NCI-H82 treated with DMSO at 0.1 percent for 48 hours (cell line): ENCODE measurements around the gene PDIA5.

Experiments
- DNase-seq: peaks from one replicate; lab custom pipeline; 2025; ENCODE audit not compliant: unreplicated experiment; lab: John Stamatoyannopoulos, UW

Gene PDIA5

GRCh38 chr3:123070510-123070909 lies 3.7 kb downstream of the PDIA5 start:
- DNase-seq, result no peak

DNA sequence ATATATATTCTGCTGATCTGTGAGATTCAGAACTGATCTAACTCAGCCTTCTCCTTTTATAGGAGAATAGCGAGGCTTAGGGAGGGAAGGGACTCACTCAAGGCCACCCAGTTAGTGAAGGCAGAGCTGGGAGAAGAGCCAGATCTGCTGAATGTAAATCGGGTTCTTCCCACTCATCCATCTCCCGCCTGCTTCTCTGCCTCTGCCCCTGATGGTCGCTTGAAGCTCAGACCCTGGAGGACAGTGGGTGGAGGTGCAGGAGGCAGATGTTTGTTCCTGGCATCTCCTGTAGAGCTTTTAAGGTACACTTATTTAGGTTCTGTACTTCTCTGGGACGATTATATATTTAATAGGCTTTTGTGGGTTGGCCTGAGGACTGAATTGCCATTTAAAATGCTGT lies 4.3 kb downstream of the PDIA5 start:
- DNase-seq, result peak; percentile 68

- DNase-seq, result no peak
Measured at GRCh38 chr3:123071581-123071980, 4.8 kb downstream of the PDIA5 start.

- no peak for DNase-seq
Measured at GRCh38 chr3:123072152-123072551, 5.3 kb downstream of the PDIA5 start.

DNA sequence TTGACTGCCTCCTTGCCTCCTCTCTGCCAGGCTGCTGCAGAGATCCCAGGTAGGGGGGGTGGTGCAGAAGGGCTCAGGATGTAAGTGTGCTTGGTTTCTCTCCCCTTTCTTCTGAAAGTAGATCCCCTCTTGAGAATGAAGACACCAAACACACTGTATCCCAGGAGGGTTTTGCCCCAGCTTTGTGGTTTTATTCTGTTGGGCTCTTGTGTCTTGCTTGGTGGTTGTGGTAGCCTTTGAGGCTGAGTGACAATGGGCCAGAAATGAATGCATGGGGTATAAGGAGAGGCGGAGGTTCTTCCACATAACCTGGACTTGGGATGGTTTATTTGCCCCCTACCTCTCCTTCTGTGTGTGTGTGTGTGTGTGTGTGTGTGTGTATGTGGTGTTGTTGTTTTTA lies 5.7 kb downstream of the PDIA5 start:
- no peak for DNase-seq

DNA sequence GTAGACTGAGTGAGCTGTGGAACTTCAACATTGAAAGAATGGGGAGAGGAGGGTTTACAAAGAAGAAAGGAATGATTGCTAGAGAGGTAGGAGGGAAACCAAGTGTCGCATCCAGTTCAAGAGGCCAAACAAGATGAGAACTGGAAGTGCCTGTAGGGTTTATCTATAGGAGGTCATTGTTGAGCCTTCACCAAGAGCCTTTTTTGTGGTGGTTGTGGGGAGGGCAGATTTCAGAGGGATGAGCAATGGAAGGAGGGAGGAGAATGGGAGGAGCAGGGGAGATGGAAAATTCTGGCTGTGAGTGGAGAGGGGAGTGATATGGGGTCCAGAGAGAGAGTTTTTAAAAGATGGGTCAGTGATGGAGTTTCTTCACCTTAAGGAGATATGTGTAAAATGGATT lies 8.5 kb downstream of the PDIA5 start:
- DNase-seq, result peak; percentile 14

DNA sequence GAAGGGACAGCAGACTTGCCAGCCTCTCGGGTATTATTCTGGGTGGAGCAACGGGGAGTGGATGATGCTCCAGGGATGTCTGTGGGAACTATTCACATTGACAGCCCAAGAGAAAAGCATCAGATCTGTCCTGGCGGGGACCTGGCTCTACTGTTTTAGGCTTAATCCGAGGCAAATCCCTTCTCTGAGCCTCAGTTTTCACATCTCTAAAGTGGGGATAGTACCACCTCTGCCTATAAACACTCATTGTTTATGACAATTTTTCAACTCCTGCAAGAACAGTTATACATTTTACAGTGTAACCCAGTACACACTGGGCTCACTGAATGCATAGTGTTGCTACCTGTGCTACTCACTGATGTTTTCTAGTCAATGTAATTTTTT lies 9.3 kb downstream of the PDIA5 start:
- DNase-seq, result peak; percentile 21

DNA sequence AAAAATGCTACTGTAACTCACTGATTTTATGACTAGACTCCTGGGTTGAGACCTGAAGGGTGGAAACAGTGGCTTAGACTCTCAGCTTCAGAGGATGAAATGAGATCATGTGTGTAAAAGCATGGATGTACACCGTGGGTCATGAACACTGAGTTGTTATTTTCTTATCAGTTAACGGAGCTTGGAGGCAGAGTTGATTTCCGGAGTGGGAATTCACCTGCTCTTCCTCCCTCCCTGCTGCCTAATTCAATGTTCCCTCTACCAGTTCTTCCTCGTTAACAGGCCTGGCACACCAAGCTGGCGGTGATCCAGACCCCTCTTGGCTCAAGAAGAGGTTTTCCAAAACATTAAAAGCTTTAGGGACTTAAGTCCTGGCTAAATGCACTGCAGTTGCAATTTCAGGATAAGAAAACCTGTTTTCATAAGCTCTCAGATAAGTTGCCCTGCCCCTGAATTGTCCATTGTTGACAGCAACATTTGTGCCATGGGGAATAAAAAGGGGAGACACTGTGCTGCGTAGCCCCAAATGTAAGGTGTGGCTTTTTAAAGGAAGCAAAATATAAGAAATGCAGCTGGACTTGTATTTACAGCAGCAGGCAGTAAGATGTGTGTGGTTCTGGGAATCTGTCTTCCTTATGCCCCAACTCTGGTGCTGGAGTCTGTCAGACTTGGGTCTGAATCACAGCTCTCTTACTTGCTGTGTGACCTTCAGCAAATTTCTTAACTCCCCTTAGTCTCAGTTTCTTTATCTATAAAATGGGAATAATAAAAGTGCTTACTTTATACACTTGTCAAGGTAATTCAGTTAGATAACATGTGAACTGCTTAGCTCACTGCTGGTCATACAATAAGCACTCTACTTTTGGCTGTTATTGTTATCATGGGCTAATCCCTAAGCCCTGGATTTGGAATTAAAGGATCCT lies 9.9 kb downstream of the PDIA5 start:
- peak; percentile 90 for DNase-seq

GRCh38 chr3:123078101-123078500 lies 11.3 kb downstream of the PDIA5 start:
- DNase-seq, result no peak

- DNase-seq, result no peak
Measured at GRCh38 chr3:123080864-123081562, 14.2 kb downstream of the PDIA5 start.

GRCh38 chr3:123081718-123082369 lies 15.0 kb downstream of the PDIA5 start:
- peak; percentile 81 for DNase-seq

- DNase-seq, result no peak
Measured at GRCh38 chr3:123082370-123083065, 15.7 kb downstream of the PDIA5 start.

DNA sequence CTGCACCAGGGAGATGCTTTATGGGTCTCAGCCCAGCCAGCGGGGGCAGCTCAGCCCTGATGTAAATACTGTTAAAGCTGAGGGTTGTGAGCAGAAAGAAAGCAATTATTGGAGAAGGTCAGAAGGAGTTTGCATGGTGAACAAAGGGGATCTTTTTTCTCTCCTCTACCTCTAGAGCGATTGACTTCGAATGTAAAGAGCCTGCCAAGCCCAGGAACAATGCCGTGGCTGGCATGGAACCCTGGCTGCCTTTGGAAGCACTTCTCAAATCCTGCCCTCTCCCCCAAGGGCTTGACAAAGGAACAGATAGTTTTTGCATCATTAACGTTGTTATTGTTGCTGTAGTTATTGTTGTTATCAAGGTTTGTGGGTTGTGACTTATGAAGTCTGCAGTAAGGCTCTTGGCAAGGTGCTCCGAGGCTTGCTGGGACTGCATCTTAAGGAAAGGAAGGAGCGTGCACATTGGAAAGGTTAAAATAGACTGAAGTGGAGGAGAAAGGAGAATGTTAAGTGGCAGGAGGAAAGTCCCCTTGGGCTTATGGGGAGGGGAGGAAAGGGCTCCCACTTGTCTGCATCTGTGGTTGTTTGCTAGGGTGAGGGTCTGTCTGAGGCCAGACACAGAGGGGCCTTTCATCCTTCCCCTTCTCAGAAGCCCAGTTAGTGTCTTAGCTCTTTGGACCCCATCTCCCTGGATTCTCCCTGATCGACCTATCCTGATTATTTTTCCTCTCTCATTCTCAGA lies 16.7 kb downstream of the PDIA5 start:
- no peak for DNase-seq

DNA sequence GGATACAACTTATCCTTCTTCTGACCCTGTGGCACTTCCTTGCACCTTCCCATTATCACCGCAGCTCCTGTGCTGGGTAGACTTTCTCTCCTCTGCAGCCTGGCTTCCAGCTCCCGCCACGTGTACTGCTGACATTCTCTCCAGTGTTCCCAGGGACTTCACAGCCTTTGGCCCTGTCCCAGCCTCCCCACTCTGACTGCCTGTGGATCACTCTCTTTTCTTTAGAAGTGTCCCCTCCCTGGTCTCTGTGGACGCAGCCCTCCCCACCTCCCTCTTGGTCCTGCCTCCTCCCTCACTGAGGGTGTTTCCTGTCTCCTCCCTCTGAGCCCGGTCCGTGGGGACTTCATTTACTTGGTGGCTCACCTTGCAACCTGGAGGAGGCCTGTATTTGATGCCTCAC lies 17.4 kb downstream of the PDIA5 start:
- DNase-seq, result no peak

DNA sequence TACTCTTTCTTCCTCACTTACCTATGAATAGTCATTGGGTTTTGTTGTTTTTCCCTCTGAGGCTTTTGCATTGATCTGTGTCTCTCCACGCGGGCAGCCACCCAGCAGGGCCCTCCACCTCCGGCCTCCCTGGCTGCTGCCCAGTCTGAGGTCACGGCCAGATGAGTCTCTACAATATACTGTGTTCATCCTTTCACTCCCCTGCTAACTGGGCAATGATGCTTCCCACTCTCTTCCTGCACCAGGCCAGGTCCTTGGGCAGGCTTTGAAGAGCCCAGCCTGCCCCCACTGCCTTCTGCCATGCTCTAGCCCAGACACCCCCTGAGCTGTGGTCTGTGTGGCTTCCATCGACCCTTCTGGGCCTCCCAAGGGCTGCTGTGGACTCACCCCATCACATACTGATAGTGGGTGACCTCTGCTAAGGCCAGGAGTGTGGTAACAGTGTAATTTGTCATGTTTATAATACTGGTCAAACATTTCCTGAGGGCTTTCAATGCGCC lies 18.0 kb downstream of the PDIA5 start:
- DNase-seq, result no peak

DNA sequence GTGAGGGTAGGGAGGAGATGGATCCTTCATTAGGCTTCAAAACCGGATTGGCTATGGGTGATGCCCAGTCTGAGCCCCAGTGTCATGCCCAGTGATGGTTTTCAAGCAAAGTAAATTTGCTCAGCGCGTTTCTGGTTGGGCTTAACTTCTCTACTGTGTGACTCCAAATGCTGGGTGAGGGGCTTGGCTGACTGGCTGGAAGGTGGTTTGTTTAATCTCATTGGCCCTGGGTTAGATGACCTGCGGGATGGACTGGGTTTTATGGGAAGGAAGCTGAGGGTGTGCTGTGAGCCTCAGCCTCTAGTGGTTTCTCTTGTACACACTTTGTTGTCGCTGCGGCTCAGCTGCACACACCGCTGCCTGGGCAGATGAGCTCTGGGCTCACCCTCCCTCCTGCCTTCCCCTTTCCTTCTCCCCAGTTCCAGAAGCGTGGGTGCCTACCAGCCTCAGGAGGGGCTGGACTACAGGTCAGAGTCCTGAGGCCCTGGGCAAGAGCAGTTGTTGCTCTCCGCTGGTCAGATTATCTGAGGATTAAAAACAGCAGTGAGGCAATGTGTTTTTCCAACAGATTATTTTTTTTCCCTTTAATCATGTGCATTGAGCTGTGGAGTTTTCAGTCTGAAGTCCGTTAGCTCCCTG lies 18.6 kb downstream of the PDIA5 start:
- peak; percentile 96 for DNase-seq

- peak; percentile 79 for DNase-seq
Measured at GRCh38 chr3:123085932-123086627, 19.3 kb downstream of the PDIA5 start.

- DNase-seq, result no peak
Measured at GRCh38 chr3:123088387-123088786, 21.6 kb downstream of the PDIA5 start.

DNA sequence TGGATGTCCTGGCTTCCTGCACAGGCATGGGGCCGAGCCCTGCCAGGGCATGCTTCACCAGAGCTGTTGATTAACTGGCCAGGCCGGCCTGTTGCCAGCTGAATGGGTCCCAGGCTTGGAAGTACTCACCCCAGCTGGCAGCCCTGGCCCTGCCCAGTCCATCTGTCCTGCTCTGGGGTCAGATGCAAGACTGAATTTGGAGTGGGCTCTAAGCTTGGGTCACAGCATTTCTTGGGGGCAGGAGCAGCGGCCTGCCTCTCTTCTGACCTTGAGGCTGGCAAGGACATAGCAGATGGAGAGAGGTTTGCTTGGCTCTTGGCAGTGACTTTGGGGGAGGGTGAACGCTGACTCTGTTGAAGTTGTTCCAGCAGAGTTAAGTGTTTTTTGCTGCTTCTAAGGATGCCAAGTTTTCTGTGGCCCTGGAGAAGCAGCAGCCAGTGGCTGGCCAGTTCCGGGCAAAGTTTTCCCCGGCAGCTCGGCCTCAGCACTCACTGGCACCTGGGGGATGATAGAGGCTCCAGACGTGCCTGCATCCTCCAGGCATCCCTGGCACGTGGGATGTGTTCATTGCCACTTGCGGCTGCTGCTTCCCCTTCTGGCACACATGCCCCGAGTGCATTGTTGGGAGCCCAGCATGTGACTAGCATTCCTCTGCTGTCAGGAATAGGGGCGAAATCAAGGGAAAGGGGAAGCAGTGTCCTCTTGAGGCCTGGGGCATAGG lies 22.9 kb downstream of the PDIA5 start:
- DNase-seq, result no peak
